A673 (cell line): ENCODE data around the gene GMDS.

Source experiments
- CTCF ChIP-seq: fragments of 300-800, 200-600 bp; sonication (generic); conservative IDR thresholded peaks from 2 replicates; pipeline ENCODE4 v1.5.1; 2017; ENCODE audit warnings: low read depth, mild to moderate bottlenecking, antibody characterized with exemption, low read length, moderate library complexity, mixed read lengths
- EZH2 ChIP-seq: fragments of 200-600 bp; sonication (generic); IDR thresholded peaks from 2 replicates; pipeline ENCODE4 v1.6.1; 2017; ENCODE audit warnings: borderline replicate concordance, low read depth, mild to moderate bottlenecking, mixed read lengths, antibody characterized with exemption, low read length; ENCODE audit not compliant: poor library complexity, severe bottlenecking

- TF ChIP-seq CTCF = no peak
- TF ChIP-seq EZH2 = no peak
These were observed 315.5 kb downstream of the GMDS start for GRCh38 chr6:1929931-1930330.
